ENCODE data around the gene TSPEAR. TPM values are rescaled to one million over a fixed set of nuclear protein-coding genes. Genes with fewer than 3 reads are reported as not detected.

Gene TSPEAR
- total RNA-seq, 1 experiment from 2014 or later, result not detected

GRCh38 chr21:44732263-44732662, 20.9 kb upstream of the TSPEAR start:
- TF ChIP-seq CTCF (IDR thresholded peaks at IDR 0.05; ENCODE audit: unreplicated experiment), result no peak
- no peak for DNase-seq (ENCODE audit: unreplicated experiment)
- no peak overlapping the region for H3K27ac Mint-ChIP-seq (ENCODE audit: low read depth, unreplicated experiment)
- peaks cover 10% of the 10 kb centered on the region for H3K4me1 Mint-ChIP-seq (ENCODE audit: insufficient read depth, unreplicated experiment)
- intact Hi-C loops (cut with micrococcal nuclease), result no loop called here
- peaks cover 6% of the 10 kb centered on the region for H3K36me3 Mint-ChIP-seq (ENCODE audit: insufficient read depth, unreplicated experiment)
- CTCF ChIA-PET, result interaction anchor here (0.8 to 1.8 kb wide), 2 partner anchors 33 to 222 kb away, joined by 3 to 6 read pairs; no protein-coding TSS in a partner anchor
- POLR2A ChIA-PET, result no interaction called here
- no TSS peak for BruUV-seq (replicated peaks)
- no peak overlapping the region for H3K4me3 Mint-ChIP-seq (ENCODE audit: unreplicated experiment)
- H3K27me3 Mint-ChIP-seq (ENCODE audit: insufficient read depth, unreplicated experiment), result peaks cover 43% of the 10 kb centered on the region
- H3K9me3 Mint-ChIP-seq (ENCODE audit: unreplicated experiment), result no peaks in the 10 kb centered on the region

- intact Hi-C loops (cut with micrococcal nuclease), result no loop called here
- Mint-ChIP-seq H3K36me3 (ENCODE audit: insufficient read depth, unreplicated experiment) (peaks cover 6% of the 10 kb centered on the region), H3K4me3 (ENCODE audit: unreplicated experiment) (no peak overlapping the region), H3K27me3 (ENCODE audit: insufficient read depth, unreplicated experiment) (peaks cover 55% of the 10 kb centered on the region), H3K27ac (ENCODE audit: low read depth, unreplicated experiment) (no peak overlapping the region), H3K4me1 (ENCODE audit: insufficient read depth, unreplicated experiment) (peaks cover 4% of the 10 kb centered on the region), H3K9me3 (ENCODE audit: unreplicated experiment) (no peaks in the 10 kb centered on the region)
- POLR2A ChIA-PET, result no interaction called here
- DNase-seq (ENCODE audit: unreplicated experiment), result no peak
- CTCF ChIA-PET, result interaction anchor here (1.0 to 1.8 kb wide), 4 partner anchors 11 to 221 kb away, joined by 3 to 6 read pairs (median 4); no protein-coding TSS in a partner anchor
- no peak for TF ChIP-seq CTCF (IDR thresholded peaks at IDR 0.05; ENCODE audit: unreplicated experiment)
- no TSS peak for BruUV-seq (replicated peaks)
Observed at GRCh38 chr21:44730951-44731579, 19.7 kb upstream of the TSPEAR start.

- no peak for DNase-seq (ENCODE audit: unreplicated experiment)
- Mint-ChIP-seq H3K27me3 (ENCODE audit: insufficient read depth, unreplicated experiment) (peaks cover 66% of the 10 kb centered on the region), H3K9me3 (ENCODE audit: unreplicated experiment) (no peaks in the 10 kb centered on the region), H3K4me1 (ENCODE audit: insufficient read depth, unreplicated experiment) (peaks cover 4% of the 10 kb centered on the region), H3K36me3 (ENCODE audit: insufficient read depth, unreplicated experiment) (peaks cover 6% of the 10 kb centered on the region), H3K27ac (ENCODE audit: low read depth, unreplicated experiment) (no peak overlapping the region), H3K4me3 (ENCODE audit: unreplicated experiment) (no peak overlapping the region)
- no peak for TF ChIP-seq CTCF (IDR thresholded peaks at IDR 0.05; ENCODE audit: unreplicated experiment)
- intact Hi-C loops (cut with micrococcal nuclease), result no loop called here
- ChIA-PET CTCF (interaction anchor here (0.6 to 1.8 kb wide), 3 partner anchors 10 to 146 kb away, joined by 3 to 4 read pairs (median 3); no protein-coding TSS in a partner anchor), POLR2A (no interaction called here)
- no TSS peak for BruUV-seq (replicated peaks)
Observed at GRCh38 chr21:44730028-44730395, 18.6 kb upstream of the TSPEAR start.

GRCh38 chr21:44729336-44730027, 18.1 kb upstream of the TSPEAR start:
- no peak overlapping the region for H3K27ac Mint-ChIP-seq (ENCODE audit: low read depth, unreplicated experiment)
- TF ChIP-seq CTCF (IDR thresholded peaks at IDR 0.05; ENCODE audit: unreplicated experiment), result no peak
- peaks cover 71% of the 10 kb centered on the region for H3K27me3 Mint-ChIP-seq (ENCODE audit: insufficient read depth, unreplicated experiment)
- BruUV-seq (replicated peaks), result no TSS peak
- no peak for DNase-seq (ENCODE audit: unreplicated experiment)
- intact Hi-C loops (cut with micrococcal nuclease), result no loop called here
- no peak overlapping the region for H3K4me3 Mint-ChIP-seq (ENCODE audit: unreplicated experiment)
- H3K4me1 Mint-ChIP-seq (ENCODE audit: insufficient read depth, unreplicated experiment), result peaks cover 4% of the 10 kb centered on the region
- H3K36me3 Mint-ChIP-seq (ENCODE audit: insufficient read depth, unreplicated experiment), result peaks cover 6% of the 10 kb centered on the region
- POLR2A ChIA-PET, result no interaction called here
- H3K9me3 Mint-ChIP-seq (ENCODE audit: unreplicated experiment), result no peaks in the 10 kb centered on the region
- CTCF ChIA-PET, result interaction anchor here (0.6 to 1.8 kb wide), 2 partner anchors 13 to 146 kb away, joined by 3 to 4 read pairs; no protein-coding TSS in a partner anchor
